Measurements from ENCODE around the gene FUCA2.

DNA sequence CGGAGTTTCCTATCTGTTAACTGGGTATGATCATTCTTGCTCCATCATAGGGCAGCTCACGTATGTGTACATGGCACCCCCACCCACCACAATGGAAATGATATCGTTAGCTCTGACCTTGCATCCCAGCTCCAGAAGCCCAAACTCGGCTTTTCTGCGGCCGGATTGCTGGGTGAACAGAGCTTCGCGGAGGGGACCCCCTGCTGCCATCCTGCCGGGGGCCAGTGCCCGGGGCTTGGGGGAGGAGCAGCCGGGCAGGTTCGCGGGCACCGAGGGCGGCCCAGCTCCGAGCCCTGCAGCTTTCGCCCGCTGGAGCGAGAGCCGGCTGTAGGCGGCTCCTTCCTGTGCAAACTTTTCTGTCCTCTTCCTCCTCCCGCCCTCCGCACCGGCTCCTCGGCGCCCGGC, 24.9 kb upstream of the FUCA2 start:
- TF ChIP-seq, protein P1, sequence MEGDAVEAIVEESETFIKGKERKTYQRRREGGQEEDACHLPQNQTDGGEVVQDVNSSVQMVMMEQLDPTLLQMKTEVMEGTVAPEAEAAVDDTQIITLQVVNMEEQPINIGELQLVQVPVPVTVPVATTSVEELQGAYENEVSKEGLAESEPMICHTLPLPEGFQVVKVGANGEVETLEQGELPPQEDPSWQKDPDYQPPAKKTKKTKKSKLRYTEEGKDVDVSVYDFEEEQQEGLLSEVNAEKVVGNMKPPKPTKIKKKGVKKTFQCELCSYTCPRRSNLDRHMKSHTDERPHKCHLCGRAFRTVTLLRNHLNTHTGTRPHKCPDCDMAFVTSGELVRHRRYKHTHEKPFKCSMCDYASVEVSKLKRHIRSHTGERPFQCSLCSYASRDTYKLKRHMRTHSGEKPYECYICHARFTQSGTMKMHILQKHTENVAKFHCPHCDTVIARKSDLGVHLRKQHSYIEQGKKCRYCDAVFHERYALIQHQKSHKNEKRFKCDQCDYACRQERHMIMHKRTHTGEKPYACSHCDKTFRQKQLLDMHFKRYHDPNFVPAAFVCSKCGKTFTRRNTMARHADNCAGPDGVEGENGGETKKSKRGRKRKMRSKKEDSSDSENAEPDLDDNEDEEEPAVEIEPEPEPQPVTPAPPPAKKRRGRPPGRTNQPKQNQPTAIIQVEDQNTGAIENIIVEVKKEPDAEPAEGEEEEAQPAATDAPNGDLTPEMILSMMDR (IDR thresholded peaks at IDR 0.05; ENCODE audit: low read depth, low read length), result no peak
- no peak for TF ChIP-seq EZH2phosphoT487 (IDR thresholded peaks at IDR 0.05; ENCODE audit: low read depth)
